DMS53 treated with DMSO at 0.1 percent for 48 hours (cell line): ENCODE data around the gene AGPAT3.
A peak's percentile ranks its signal among the peaks of the same experiment; 100 is the strongest.

Experiments used
- DNase-seq: peaks from one replicate; lab custom pipeline; 2025; ENCODE audit not compliant: unreplicated experiment; lab: John Stamatoyannopoulos, UW

Gene AGPAT3

GRCh38 chr21:43861706-43862105 lies 3.3 kb upstream of the AGPAT3 start:
- peak; percentile 9 for DNase-seq

DNA sequence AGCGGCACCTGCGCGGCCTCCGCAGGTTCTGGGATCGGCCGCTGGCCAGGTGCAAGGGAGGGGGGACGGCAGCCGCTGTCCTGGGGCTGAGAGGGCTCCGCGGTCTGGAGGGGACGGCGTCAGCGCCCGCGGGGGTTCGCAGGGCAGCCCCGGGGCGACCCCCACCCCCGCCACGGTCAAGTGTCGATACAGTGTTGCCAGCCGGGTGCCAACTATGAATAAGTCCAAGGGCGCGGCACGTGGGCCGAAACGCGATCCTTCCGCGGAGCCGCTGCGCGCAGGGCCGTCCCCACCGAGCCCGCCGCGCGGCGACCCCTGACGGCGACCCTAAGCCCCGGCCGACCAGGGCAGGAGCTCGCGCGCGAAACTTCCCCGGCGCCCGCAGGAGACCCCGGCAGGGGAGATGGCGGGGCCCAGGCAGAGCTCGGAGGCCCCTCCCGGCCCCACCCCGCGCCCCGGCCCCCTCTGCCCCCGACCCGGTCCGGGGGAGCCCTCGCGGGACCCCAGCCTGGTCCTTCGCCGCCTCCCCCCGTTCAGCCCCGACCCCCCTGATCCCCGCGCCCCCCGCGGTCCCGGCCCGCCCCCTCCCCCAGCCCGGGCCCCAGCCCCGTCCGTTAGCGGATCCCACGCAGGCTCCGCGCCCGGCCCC lies 586 bp upstream of the AGPAT3 start:
- peak; percentile 59 for DNase-seq

DNA sequence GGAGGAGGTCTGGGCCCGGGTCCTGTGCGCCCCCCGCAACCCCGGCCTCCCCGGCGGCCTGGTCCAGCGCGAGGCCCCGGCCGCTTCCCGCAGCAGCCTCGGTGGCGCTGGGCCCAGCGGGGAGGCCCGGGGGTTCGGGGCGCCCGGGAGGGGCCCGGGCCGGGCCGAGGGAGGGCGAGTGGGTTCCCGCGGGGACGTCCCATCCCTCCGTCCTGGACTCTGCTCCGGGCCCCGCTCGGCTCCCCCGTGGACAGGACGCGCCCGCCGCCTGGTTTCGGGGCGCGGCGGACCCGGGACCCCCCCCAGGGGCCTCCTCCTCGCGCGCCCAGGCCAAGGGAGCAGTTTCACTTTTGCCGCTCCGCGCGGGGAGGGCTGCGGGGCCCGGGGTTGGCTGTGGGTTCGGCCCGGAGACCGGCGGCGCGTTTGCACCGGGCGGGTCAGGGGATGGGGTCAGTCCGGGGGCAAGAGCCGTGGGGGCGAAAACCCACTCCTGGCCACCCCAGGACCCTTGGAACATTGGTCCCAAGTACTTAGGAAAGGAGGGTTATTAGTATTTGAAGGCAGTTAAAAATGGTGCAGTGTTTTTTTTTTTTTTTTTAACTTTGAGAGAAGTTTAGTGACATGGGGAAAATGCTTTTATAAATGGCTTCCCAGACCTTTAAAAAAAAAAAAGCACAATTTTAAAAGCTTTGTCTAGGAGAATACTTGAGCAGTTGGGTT lies 677 bp downstream of the AGPAT3 start:
- DNase-seq = no peak

DNA sequence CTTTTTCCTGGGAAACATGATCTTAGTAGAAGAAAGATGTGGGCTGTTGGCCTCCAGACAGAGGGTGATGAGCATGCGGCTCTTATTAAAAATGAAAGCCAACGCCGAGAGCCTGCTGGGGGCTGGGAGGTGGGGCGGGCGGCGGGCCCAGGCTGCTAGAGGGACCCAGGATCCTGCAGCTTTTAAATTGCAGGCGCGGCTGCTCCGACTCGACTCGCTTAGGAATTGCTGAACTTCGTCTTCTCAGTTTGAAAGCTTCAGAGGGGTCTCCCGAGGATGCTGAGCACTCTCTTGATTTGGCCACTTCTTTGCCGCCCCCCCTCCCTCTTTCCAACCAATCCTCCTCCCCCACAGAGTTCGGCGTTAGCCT lies 1.2 kb downstream of the AGPAT3 start:
- no peak for DNase-seq

- DNase-seq = peak; percentile 29
Observed at GRCh38 chr21:43866659-43867331, 1.8 kb downstream of the AGPAT3 start.

DNA sequence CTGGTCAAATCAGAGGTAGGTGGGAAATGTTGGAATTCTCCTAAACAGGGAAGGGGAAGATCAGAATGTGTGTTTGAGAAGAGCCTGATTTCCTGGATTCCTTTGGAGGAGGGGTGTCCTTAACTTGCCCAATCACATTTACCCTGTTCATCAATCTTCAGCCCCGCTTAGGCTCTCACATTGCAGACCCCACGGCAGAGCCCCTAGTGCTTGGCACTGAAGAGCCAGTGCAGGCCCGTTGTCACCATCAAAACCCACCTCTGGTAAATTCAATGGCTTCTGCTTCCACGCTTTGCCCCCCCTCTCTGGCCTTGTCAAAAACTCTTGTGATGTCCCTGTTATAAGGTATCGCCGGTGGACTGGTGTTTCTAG lies 2.3 kb downstream of the AGPAT3 start:
- DNase-seq = no peak

DNA sequence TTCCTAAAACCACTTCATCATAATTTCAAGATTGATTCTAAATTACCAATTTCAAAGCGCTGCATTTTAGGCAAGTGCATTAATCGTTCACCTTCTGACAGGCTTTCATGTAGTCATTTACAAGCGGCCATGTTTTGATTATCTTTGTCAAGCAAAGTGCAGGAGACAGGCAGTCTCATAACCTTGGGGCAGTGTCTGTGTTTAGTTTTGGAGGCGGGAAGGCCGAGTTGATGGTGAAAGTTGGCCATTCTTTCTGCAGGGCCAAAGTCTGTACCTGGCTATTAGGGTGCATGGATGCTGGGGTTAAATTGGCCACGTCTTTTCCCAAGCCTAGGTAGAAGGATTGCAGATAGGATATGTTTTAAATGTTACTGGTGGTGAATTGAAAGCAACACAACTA lies 2.9 kb downstream of the AGPAT3 start:
- no peak for DNase-seq

GRCh38 chr21:43868461-43868860 lies 3.4 kb downstream of the AGPAT3 start:
- no peak for DNase-seq

DNA sequence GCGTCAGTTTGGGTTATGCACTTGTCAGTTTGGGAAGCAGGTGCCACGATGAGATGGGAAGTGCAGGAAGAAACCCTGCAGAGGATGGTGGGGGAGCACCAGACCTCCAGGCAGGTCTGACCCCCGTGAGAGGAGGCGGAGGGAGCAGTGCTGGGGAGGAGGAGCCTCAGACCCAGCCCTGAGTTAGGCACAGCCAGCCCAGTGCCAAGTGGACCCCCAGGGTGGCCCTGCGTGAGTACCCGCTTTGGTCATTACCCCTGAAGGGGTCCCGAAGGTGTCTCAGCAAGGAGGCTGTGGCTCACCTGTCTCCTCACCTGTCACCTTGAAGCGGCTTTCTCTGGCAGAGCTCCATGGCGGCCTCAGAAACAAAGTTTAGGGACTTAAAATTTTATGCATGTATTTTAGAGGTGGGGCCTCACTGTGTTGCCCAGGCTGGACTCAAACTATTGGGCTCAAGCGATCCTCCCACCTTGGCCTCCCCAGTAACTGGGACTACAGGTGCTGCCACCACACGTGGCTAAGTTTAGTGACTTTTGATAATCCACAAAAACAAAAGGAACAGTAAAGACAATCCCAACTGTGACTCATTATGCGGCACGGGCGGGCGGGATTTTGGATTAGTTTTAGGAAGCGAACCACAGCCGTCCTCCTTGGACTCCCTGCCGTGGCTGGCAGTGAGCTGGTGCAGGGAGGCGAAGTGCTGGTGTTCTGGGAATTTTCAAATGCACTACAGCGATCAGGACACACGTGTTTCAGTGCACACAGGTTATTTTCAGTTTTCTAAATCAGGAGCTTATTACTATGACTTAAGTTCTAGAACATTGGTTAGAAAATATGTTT lies 4.7 kb downstream of the AGPAT3 start:
- no peak for DNase-seq

- DNase-seq = no peak
Observed at GRCh38 chr21:43871487-43871886, 6.5 kb downstream of the AGPAT3 start.

DNA sequence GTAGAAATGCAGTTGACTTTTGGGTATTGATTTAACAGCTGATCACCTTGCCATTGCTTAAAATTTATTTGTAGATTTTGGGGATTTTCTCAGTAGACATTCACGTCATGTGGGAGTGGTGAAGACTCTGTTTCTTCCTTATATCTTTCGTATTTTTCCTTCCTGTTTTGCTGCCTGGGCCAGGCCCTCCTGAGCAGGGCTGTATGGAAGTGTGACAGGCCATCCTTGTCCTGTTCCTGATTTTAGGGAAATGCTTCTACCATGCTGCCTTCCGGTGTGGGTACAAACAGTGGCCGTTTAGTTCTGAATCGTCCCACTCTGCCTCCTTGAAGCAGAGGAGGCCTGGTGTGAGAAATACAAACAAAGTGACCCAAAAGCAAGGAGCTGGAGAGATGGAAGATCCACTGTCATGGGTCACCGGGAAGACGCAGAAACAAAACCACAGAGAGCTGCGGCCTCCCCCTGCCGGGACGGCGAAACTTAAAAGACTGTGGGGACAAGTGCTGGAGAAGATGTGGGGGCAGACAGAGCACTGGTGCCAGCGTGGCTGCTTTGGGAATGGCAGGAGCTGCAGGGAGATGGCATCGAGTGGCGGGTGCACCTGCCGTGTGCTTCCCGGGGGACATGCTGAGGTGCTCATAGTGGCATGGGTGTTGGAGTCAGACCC lies 7.6 kb downstream of the AGPAT3 start:
- no peak for DNase-seq

DNA sequence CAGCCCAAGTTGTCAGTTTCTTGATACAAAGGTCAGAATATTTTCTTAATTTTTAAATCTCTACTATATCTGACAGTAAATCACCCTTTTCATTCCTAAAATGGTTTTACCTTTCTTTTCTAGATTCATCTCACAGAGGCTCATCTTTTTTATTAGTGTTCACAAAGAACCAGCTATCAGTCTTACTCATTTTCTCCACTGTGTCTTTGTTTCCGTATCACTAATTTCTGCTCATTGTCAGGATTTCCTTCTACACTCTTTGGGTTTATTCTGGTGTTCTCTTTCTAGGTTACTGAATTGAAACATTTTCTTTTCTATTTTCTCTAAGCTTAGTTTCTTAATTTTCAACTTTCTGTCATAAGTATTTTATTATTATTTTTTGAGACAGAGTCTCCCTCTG lies 8.7 kb downstream of the AGPAT3 start:
- DNase-seq = no peak

GRCh38 chr21:43874085-43874805 lies 9.2 kb downstream of the AGPAT3 start:
- DNase-seq = no peak

DNA sequence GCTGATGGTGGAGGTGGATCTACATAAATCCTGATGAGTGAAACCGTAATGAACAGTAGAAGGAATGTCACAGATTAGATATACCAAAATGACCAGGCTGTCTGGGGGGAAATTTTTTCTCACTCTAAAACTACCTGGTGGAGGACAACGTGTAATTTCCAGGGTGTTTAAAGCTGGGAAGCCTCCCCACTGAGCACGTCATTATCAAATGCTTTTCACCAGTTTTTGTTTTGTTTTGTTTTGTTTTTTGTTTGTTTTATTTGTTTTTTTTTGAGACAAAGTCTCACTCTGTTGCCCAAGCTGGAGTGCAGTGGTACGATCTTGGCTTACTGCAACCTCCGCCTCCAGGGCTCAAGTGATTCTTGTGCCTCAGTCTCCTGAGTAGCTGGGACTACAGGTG lies 11.6 kb downstream of the AGPAT3 start:
- no peak for DNase-seq

GRCh38 chr21:43877936-43878575 lies 13.0 kb downstream of the AGPAT3 start:
- DNase-seq = no peak

DNA sequence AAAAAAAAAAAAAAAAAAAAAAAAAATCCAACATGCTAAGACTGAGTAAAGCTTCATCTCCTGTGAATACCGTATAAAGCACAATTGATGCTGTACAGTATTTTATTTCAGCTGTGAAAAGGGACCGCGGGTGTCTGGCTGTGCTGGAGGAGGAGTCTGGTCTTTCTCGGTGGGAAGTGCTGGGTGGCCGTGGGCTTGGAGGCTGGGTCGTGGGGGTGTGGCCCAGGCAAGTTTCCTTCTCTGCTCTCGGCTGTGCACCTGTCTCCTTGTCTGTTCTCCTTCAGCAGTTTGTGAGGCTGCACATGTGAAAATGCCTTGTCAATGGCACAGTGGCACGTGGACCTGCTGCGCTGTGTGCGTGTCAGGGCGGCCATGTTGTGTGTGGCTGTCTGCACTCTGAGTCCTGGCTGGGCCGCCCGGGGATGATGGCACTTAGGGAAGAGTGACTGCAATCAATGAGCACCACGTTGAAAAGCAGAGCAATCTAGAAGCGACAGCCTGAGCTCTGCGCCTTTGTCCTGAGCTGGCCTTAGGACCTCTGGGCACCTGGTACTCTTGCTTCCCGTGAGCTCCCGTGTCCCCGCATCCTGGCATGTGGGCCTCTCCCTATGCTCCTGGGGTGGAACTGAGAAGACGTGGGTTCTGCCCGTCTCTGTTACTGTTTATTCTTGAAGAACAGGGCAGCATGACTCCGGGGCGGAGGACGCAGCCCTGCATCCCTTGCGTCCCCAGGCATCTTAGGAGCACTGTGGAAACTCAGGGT lies 14.5 kb downstream of the AGPAT3 start:
- no peak for DNase-seq

GRCh38 chr21:43880111-43880985 lies 15.3 kb downstream of the AGPAT3 start:
- no peak for DNase-seq

DNA sequence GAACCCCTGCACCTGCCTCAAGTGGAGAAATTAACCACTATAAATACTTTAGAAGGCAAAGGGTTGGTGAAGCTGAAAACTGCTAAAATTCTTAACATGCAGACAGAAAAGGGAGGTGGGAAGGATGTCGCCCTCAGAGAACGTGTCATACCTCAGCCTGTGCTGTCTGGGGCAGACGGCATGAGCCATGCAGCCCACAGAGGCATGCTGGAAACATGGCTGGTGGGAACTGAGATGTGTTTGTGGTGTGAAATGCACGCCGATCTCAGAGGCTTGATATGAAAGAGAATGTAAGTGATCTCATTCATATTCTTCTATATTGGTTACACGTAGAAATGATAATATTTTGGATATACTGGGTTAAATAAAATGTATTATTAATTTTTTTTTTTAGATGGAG lies 16.3 kb downstream of the AGPAT3 start:
- no peak for DNase-seq
